Measurements from ENCODE around the gene DNHD1.

The DNHD1 gene

DNA sequence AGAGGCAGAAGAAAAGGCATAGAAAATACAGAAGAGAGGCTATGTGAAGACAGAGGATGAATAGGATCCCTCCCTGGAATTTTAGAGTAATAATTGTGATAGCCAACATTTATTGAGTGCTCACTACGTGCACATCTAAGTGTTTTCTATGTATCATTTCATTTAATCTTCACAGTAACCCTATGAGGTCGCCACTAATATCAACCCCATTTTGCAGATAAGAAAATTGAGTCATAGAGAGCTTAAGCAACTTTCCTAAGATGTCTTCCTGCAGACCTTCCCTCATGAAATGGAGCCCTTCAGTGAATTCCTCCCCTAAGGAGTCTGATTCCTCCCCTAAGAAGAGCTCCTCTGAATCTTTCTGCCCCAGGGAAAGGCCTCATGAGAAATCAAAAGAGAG lies 68.2 kb downstream of the DNHD1 start:
- no peak overlapping the region for H3K27ac Mint-ChIP-seq (ENCODE audit: low read depth)
- ATAC-seq (replicated peaks; ENCODE audit: extremely low read depth, poor library complexity, severe bottlenecking) (no peak), DNase-seq (ENCODE audit: low spot score in 2 of 2) (no peak)
- H3K27me3 Mint-ChIP-seq, result no peaks in the 10 kb centered on the region
- H3K4me3 Mint-ChIP-seq, result no peak overlapping the region
- H3K36me3 Mint-ChIP-seq (ENCODE audit: insufficient read depth), result peaks cover 8% of the 10 kb centered on the region
- no peaks in the 10 kb centered on the region for H3K9me3 Mint-ChIP-seq
- H3K4me1 Mint-ChIP-seq, result peaks cover 5% of the 10 kb centered on the region

- Mint-ChIP-seq H3K27ac (ENCODE audit: low read depth) (no peak overlapping the region), H3K27me3 (no peaks in the 10 kb centered on the region), H3K4me1 (peaks cover 5% of the 10 kb centered on the region), H3K4me3 (no peak overlapping the region), H3K9me3 (no peaks in the 10 kb centered on the region), H3K36me3 (ENCODE audit: insufficient read depth) (peaks cover 8% of the 10 kb centered on the region)
- DNase-seq (ENCODE audit: low spot score in 2 of 2) (no peak), ATAC-seq (replicated peaks; ENCODE audit: extremely low read depth, poor library complexity, severe bottlenecking) (no peak)
These were observed 69.1 kb downstream of the DNHD1 start for GRCh38 chr11:6565988-6566703.

- Mint-ChIP-seq H3K4me1 (peaks cover 5% of the 10 kb centered on the region), H3K9me3 (no peaks in the 10 kb centered on the region), H3K27ac (ENCODE audit: low read depth) (no peak overlapping the region), H3K4me3 (no peak overlapping the region), H3K27me3 (no peaks in the 10 kb centered on the region), H3K36me3 (ENCODE audit: insufficient read depth) (peaks cover 7% of the 10 kb centered on the region)
- ATAC-seq (replicated peaks; ENCODE audit: extremely low read depth, poor library complexity, severe bottlenecking) (no peak), DNase-seq (ENCODE audit: low spot score in 2 of 2) (no peak)
These were observed 69.8 kb downstream of the DNHD1 start for GRCh38 chr11:6566704-6567370.

- Mint-ChIP-seq H3K27ac (ENCODE audit: low read depth) (no peak overlapping the region), H3K27me3 (no peaks in the 10 kb centered on the region), H3K9me3 (no peaks in the 10 kb centered on the region), H3K36me3 (ENCODE audit: insufficient read depth) (peaks cover 7% of the 10 kb centered on the region), H3K4me1 (peaks cover 5% of the 10 kb centered on the region), H3K4me3 (no peak overlapping the region)
- ATAC-seq (replicated peaks; ENCODE audit: extremely low read depth, poor library complexity, severe bottlenecking) (no peak), DNase-seq (ENCODE audit: low spot score in 2 of 2) (no peak)
These were observed 70.3 kb downstream of the DNHD1 start for GRCh38 chr11:6567371-6567745.

DNA sequence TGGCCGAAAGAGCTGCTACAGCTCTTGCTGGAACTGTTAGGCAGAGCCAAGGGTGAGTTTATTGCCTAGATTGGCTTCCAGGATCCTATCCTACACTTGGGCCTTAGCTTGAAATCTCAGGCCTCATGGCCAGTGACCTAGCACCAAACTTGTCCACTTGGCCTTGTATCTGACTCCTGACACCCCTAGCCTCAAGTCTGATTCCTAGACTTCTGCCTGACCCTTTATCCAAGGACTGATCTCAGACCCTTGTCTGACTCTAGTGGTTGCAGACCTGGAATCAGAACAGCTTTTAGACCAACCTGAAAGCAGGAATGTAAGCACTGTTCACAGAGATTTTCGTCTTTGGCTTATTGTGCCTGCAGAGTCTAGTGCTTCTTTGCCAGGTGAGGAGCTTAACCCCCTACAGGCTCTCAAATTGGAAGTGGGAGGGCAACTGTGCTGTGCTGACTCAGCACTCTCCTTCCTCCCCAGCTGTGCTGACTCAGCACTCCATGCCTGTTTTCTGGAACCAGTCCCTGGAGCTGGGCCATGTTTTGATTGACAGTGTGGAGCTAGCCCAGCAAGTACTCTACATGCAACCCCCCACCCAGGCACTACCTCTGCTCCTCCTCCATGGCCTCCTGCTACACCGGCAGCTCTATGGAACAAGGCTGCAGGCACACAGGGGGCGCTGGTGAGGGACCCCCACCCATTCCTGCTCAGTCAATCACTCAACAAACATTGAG lies 71.3 kb downstream of the DNHD1 start:
- Mint-ChIP-seq H3K27ac (ENCODE audit: low read depth) (peak overlapping the region; percentile 59), H3K9me3 (no peaks in the 10 kb centered on the region), H3K4me3 (no peak overlapping the region), H3K4me1 (peaks cover 5% of the 10 kb centered on the region), H3K36me3 (ENCODE audit: insufficient read depth) (peaks cover 7% of the 10 kb centered on the region), H3K27me3 (no peaks in the 10 kb centered on the region)
- DNase-seq (ENCODE audit: low spot score in 2 of 2), result no peak
- no peak for ATAC-seq (replicated peaks; ENCODE audit: extremely low read depth, poor library complexity, severe bottlenecking)

- H3K36me3 Mint-ChIP-seq (ENCODE audit: insufficient read depth), result peaks cover 7% of the 10 kb centered on the region
- DNase-seq (ENCODE audit: low spot score in 2 of 2), result no peak
- no peak for ATAC-seq (replicated peaks; ENCODE audit: extremely low read depth, poor library complexity, severe bottlenecking)
- H3K27ac Mint-ChIP-seq (ENCODE audit: low read depth), result no peak overlapping the region
- no peak overlapping the region for H3K4me3 Mint-ChIP-seq
- H3K9me3 Mint-ChIP-seq, result no peaks in the 10 kb centered on the region
- no peaks in the 10 kb centered on the region for H3K27me3 Mint-ChIP-seq
- H3K4me1 Mint-ChIP-seq, result peaks cover 5% of the 10 kb centered on the region
These were observed 72.6 kb downstream of the DNHD1 start for GRCh38 chr11:6569706-6570105.

DNA sequence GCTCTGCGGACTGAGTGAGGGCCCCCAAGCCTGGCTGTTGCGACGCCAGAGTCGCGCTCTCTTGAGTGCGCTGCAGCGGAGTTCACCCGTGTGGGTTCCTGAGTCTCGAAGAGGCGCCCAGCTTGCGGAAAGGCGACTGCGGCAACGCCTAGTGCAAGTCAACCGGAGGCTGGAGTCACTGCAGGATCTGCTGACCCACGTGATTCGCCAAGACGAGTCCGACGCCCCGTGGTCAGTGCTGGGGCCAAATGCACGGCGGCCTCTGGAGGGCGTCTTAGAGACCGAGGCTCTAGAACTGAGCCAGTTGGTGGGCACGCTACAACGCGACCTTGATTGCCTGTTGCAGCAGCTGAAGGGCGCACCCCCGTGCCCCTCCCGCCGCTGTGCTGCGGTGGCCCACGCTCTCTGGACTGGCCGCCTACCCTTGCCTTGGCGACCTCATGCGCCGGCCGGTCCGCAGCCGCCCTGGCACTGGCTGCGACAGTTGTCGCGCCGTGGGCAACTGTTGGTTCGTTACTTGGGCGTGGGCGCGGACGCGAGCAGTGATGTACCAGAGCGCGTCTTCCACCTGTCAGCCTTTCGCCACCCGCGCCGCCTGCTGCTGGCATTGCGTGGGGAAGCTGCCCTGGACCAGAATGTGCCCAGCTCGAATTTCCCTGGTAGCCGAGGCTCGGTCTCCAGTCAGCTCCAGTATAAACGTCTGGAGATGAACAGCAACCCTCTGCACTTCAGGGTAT lies 73.8 kb downstream of the DNHD1 start:
- DNase-seq (ENCODE audit: low spot score in 2 of 2) (no peak), ATAC-seq (replicated peaks; ENCODE audit: extremely low read depth, poor library complexity, severe bottlenecking) (no peak)
- Mint-ChIP-seq H3K4me1 (peaks cover 5% of the 10 kb centered on the region), H3K9me3 (no peaks in the 10 kb centered on the region), H3K4me3 (no peak overlapping the region), H3K36me3 (ENCODE audit: insufficient read depth) (peaks cover 9% of the 10 kb centered on the region), H3K27me3 (no peaks in the 10 kb centered on the region), H3K27ac (ENCODE audit: low read depth) (no peak overlapping the region)

GRCh38 chr11:6571434-6572008 lies 74.4 kb downstream of the DNHD1 start:
- no peaks in the 10 kb centered on the region for H3K9me3 Mint-ChIP-seq
- H3K4me1 Mint-ChIP-seq, result peaks cover 8% of the 10 kb centered on the region
- peaks cover 6% of the 10 kb centered on the region for H3K36me3 Mint-ChIP-seq (ENCODE audit: insufficient read depth)
- DNase-seq (ENCODE audit: low spot score in 2 of 2) (no peak), ATAC-seq (replicated peaks; ENCODE audit: extremely low read depth, poor library complexity, severe bottlenecking) (no peak)
- H3K27ac Mint-ChIP-seq (ENCODE audit: low read depth), result no peak overlapping the region
- H3K4me3 Mint-ChIP-seq, result no peak overlapping the region
- H3K27me3 Mint-ChIP-seq, result no peaks in the 10 kb centered on the region

DNA sequence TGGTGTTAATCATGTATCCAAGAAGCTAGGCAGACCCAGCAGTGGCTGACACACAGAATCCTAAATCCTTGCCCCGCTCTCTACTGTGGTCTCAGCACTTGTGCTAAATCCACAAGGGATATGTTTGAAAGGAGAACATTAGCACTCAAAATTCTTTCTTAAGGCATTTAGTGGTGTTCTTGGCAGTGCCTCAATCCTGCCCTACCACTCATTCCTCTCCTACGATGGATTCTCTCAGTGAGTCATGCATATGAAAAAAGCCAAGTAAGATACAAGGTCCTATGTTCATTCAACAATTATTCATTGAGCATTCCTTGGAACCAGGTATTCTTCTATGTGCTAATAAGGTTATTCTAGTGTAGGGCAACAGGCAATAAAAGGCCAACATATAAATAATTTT lies 75.1 kb downstream of the DNHD1 start:
- DNase-seq (ENCODE audit: low spot score in 2 of 2), result no peak
- Mint-ChIP-seq H3K27ac (ENCODE audit: low read depth) (no peak overlapping the region), H3K36me3 (ENCODE audit: insufficient read depth) (peaks cover 4% of the 10 kb centered on the region), H3K9me3 (no peaks in the 10 kb centered on the region), H3K4me3 (no peak overlapping the region), H3K27me3 (no peaks in the 10 kb centered on the region), H3K4me1 (peaks cover 11% of the 10 kb centered on the region)
- no peak for ATAC-seq (replicated peaks; ENCODE audit: extremely low read depth, poor library complexity, severe bottlenecking)

DNA sequence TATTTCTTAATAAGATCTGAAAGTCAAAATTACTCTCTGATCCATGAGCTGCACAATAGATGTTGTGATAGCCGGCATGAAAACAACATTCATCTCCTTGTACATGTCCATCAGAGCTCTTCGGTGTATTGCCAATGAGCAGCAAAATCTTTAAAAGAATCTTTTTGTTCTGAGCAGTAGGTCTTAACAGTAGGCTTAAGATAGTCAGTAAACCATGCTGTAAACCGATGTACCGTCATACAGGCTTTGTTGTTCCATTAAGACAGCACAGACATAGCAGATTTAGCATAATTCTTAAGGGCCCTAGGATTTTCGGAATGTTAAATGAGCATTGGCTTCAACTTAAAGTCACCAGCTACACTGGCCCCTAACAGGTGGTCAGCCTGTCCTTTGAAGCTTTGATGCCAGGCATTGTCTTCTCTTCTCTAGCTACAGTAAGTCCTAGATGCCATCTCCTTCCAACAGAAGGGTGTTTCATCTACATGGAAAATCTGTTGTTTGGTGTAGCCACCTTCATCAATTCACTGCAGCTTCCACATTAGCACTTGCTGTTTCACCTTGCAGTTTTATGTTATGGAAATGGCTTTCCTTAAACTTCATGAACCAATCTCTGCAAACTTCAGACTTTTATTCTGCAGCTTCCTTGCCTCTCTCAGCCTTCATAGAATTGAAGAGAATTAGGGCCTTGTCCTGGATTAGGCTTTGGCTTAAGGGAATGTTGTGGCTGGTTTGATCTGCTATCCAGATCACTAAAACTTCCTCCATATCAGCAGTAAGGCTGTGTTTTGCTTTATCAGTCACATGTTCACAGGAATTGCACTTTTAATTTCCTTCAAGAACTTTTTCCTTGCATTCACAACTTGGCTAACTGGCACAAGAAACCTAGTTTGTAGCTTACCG lies 78.0 kb downstream of the DNHD1 start:
- Mint-ChIP-seq H3K27ac (ENCODE audit: low read depth) (no peak overlapping the region), H3K27me3 (no peaks in the 10 kb centered on the region), H3K4me1 (peaks cover 6% of the 10 kb centered on the region), H3K9me3 (no peaks in the 10 kb centered on the region), H3K36me3 (ENCODE audit: insufficient read depth) (peaks cover 3% of the 10 kb centered on the region), H3K4me3 (no peak overlapping the region)
- ATAC-seq (replicated peaks; ENCODE audit: extremely low read depth, poor library complexity, severe bottlenecking) (no peak), DNase-seq (ENCODE audit: low spot score in 2 of 2) (no peak)

DNA sequence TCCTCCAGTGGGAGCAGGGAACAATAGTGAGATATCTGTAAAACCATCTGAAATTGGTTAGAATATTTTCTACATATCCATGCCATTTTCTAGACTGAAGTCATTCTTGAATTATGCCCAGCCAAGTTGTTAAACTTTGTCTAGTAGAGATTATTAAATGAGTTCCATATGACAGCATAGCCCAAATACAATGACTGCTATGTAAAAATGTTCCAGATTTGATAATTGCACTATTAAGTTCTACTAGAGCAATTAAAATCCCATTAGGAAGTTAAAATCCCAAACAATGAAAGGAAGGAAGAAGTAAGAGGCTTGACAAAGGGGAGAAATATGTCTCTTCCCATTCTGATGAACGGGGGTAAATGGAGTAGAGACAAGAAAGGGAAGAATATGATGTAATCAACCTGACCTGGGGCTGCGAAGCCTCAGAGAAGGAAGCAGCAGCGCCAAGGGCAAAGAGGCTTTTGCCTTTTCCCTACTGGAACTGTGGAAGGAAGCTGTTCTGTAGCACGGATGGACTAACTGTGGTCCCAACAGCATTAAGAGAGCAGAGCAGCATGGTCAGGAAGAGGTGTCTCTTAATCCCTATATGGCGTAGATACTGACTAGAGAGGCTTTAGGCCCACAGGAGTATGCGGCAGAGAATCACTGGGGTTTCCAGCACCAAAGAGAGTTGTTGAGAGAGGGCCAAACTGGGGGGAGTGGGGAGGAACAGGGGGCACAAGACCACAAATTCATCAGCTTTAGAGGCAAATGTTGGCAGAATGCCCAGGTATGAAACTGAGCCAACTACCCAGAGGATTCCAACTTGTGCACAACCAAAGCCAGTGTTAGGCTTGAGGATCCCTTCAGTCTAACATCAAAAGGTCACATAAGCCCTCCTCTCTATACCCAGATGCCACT lies 79.6 kb downstream of the DNHD1 start:
- ATAC-seq (replicated peaks; ENCODE audit: extremely low read depth, poor library complexity, severe bottlenecking) (no peak), DNase-seq (ENCODE audit: low spot score in 2 of 2) (no peak)
- Mint-ChIP-seq H3K4me1 (peaks cover 6% of the 10 kb centered on the region), H3K4me3 (no peak overlapping the region), H3K36me3 (ENCODE audit: insufficient read depth) (peaks cover 1% of the 10 kb centered on the region), H3K27ac (ENCODE audit: low read depth) (no peak overlapping the region), H3K27me3 (no peaks in the 10 kb centered on the region), H3K9me3 (no peaks in the 10 kb centered on the region)
